Measurements from ENCODE around the gene PLEKHG5. TPM values are rescaled to one million over a fixed set of nuclear protein-coding genes. Genes with fewer than 3 reads are reported as not detected.

PLEKHG5 gene
- total and polyA plus RNA-seq, 4 donors, result 2.6 to 39.3 (median 7.3) TPM

DNA sequence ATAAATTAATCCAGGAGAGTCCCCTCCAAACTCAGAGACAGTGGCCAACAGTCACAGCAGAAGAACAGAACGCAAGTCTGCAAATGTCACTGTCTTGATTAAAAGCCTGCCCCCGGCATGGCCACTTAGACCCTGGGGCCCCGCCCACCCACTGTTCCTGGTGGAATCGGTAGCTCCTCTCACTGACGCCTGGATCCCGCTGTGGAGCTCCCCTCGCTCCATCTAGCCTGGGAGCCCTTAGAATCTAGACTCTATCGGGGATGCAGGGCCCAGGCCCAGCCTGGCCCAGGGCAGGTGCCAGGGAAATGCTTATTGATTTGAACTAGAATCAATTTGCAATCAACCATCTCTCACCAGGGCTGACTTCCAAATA, 21.4 kb upstream of the PLEKHG5 start:
- no peak for ATAC-seq (ENCODE audit: low FRiP score)
- intact Hi-C loops (cut with DNase I), result no loop called here
- H3K27me3 ChIP-seq (ENCODE audit: control insufficient read depth in 1 of 2, insufficient read depth in 2 of 2, low read length in 1 of 2), result no peaks in the 10 kb centered on the region
- no peak overlapping the region for H3K27ac ChIP-seq (ENCODE audit: low read depth in 1 of 2, low read length in 2 of 2)
- H3K4me1 ChIP-seq (ENCODE audit: control insufficient read depth in 1 of 2, insufficient read depth in 2 of 2, low read length in 2 of 2), result no peaks in the 10 kb centered on the region
- WGBS, 2 donors, result 72 to 81% methylated on average over 8 of the region's 8 CpGs
- no peak overlapping the region for H3K4me3 ChIP-seq (ENCODE audit: low read length in 2 of 2)
- no peak for DNase-seq
- no peaks in the 10 kb centered on the region for H3K36me3 ChIP-seq (ENCODE audit: control insufficient read depth in 1 of 2, insufficient read depth in 2 of 2, low read length in 1 of 2)
- H3K9me3 ChIP-seq (ENCODE audit: control insufficient read depth, low read length), result no peaks in the 10 kb centered on the region

DNA sequence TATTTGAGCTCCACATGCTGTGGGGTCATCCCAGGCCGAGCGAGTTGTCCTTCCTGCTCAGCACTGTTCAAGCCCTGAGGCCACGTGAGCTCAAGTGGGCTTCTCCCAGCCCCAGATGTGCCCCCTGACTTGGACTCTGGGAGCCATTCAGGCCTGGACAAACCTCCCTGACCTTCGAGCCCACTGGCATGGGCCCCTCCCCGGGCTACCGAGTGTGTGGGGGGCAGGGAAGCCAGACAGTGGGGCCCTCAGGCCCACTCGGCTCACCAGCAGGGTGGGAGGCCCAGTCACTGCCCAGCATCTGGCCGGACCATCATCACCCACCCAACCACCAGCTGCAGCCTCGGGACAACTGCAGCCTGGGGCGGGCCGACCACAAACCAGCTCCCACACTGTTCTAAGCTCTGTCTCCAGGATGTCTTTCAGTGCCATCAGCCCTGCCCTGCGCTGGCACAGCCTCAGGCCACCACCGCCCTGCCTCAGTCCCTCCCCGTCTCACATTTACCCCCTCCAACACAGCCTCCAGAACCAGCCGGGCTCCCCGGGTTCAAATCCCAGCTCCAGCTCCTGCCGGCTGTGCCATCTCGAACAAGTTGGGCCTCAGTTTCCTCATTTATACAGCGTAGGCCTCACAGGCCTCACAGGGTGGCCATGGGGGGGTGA, 20.9 kb upstream of the PLEKHG5 start:
- Histone ChIP-seq H3K4me3 (ENCODE audit: low read length in 2 of 2) (no peak overlapping the region), H3K9me3 (ENCODE audit: control insufficient read depth, low read length) (no peaks in the 10 kb centered on the region), H3K4me1 (ENCODE audit: control insufficient read depth in 1 of 2, insufficient read depth in 2 of 2, low read length in 2 of 2) (no peaks in the 10 kb centered on the region), H3K27ac (ENCODE audit: low read depth in 1 of 2, low read length in 2 of 2) (no peak overlapping the region), H3K36me3 (ENCODE audit: control insufficient read depth in 1 of 2, insufficient read depth in 2 of 2, low read length in 1 of 2) (no peaks in the 10 kb centered on the region), H3K27me3 (ENCODE audit: control insufficient read depth in 1 of 2, insufficient read depth in 2 of 2, low read length in 1 of 2) (no peaks in the 10 kb centered on the region)
- WGBS, 2 donors, result 94% methylated on average over 19 of the region's 19 CpGs
- DNase-seq (no peak), ATAC-seq (ENCODE audit: low FRiP score) (no peak)
- intact Hi-C loops (cut with DNase I), result no loop called here

DNA sequence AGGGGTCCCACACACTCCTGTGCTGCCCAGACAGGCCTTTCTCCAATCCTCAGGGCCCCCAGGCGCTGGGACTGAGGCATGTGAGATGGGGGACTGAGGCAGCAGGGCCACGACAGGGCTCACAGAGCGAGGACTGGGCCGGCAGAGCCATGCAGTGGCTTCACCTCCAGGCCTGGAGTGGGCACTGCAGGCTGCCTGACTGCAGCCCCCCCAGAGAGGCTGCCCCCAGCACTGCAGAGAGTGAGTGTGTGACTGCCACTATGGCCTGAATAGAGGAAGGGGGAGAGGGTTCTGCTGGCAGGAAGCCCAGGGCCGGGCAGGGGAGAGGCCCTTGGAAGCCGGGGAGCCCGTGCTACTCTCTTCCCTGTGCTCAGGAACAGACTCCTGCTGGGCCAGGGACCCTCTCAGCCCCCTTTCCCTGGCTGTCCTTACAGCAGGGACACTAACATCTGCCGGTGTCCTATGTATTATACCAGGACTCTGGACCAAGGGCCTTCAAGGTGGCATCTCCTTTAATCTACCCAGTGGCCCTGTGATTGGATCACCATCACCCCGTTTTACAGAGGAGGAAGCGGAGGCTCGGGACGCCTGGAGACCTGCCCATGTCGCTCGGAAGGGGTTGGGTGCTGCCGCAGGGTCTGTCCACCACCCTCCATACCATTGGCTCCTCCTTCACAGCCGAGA, 20.2 kb upstream of the PLEKHG5 start:
- DNase-seq (no peak), ATAC-seq (ENCODE audit: low FRiP score) (no peak)
- no peaks in the 10 kb centered on the region for H3K27me3 ChIP-seq (ENCODE audit: control insufficient read depth in 1 of 2, insufficient read depth in 2 of 2, low read length in 1 of 2)
- WGBS, 2 donors, result 90% methylated on average over 16 of the region's 16 CpGs
- H3K4me1 ChIP-seq (ENCODE audit: control insufficient read depth in 1 of 2, insufficient read depth in 2 of 2, low read length in 2 of 2), result no peaks in the 10 kb centered on the region
- H3K36me3 ChIP-seq (ENCODE audit: control insufficient read depth in 1 of 2, insufficient read depth in 2 of 2, low read length in 1 of 2), result no peaks in the 10 kb centered on the region
- H3K4me3 ChIP-seq (ENCODE audit: low read length in 2 of 2), result no peak overlapping the region
- H3K9me3 ChIP-seq (ENCODE audit: control insufficient read depth, low read length), result no peaks in the 10 kb centered on the region
- H3K27ac ChIP-seq (ENCODE audit: low read depth in 1 of 2, low read length in 2 of 2), result no peak overlapping the region
- intact Hi-C loops (cut with DNase I), result no loop called here

DNA sequence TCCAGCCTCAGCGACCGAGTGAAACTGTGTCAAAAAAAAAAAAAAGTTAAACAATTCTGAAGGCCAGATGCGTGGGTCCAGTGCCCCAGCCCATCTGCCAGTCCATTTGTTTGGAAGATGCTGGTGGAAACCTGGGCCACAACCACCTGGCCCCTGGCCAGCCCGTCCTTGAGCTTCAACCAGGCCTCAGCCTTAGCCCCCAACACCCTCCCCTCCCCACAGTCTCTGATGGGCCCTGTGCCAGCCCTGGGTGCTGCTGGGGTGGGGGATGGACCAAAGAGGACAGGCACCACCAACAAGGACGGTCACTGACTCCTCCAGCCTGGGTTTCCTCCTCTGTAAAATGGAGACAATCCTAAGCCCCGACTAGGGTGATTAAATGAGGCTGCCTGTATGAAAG, 19.6 kb upstream of the PLEKHG5 start:
- H3K36me3 ChIP-seq (ENCODE audit: control insufficient read depth in 1 of 2, insufficient read depth in 2 of 2, low read length in 1 of 2), result no peaks in the 10 kb centered on the region
- no peak overlapping the region for H3K4me3 ChIP-seq (ENCODE audit: low read length in 2 of 2)
- H3K27ac ChIP-seq (ENCODE audit: low read depth in 1 of 2, low read length in 2 of 2), result no peak overlapping the region
- H3K27me3 ChIP-seq (ENCODE audit: control insufficient read depth in 1 of 2, insufficient read depth in 2 of 2, low read length in 1 of 2), result no peaks in the 10 kb centered on the region
- 72 to 78% methylated on average over 6 of the region's 6 CpGs for WGBS, 2 donors
- intact Hi-C loops (cut with DNase I), result no loop called here
- DNase-seq, result no peak
- no peaks in the 10 kb centered on the region for H3K4me1 ChIP-seq (ENCODE audit: control insufficient read depth in 1 of 2, insufficient read depth in 2 of 2, low read length in 2 of 2)
- no peak for ATAC-seq (ENCODE audit: low FRiP score)
- no peaks in the 10 kb centered on the region for H3K9me3 ChIP-seq (ENCODE audit: control insufficient read depth, low read length)

DNA sequence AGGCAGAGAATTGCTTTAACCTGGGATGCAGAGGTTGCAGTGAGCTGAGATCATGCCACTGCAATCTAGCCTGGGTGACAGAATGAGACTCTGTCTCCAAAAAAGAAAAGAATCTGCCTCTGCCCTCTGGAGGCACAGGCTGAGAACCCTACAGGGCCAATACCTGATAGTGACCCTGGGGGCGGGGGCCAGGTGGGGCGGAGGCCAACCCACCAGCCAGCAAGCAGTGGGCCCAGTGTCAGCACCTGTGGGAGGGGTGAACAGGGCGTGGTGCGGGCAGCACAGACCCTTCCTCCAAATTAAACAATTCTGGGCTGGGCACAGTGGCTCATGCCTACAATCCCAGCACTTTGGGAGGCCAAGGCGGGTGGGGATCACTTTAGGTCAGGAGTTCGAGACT, 19.0 kb upstream of the PLEKHG5 start:
- WGBS, 2 donors, result 78 to 94% methylated on average over 6 of the region's 6 CpGs

DNA sequence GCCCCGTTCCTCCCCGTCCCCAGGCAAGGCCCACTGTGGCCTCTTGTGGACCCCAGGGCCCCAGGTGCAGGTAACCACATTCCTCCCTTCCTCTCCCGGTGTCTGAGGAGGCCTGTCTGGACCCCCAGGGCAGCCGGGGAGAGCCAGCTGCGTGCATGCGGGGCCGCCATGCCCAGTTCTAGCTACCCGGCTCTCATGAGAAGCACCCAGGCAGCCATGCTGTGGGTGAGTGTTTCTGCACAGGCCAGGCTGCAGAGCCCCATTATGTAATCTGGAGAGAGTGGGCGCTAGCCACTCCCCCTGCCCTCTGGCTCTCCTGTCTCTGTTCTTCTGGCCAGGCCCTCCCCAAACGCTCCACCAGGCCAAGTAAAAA, 18.4 kb upstream of the PLEKHG5 start:
- 71 to 81% methylated on average over 10 of the region's 10 CpGs for WGBS, 2 donors
- no peaks in the 10 kb centered on the region for H3K4me1 ChIP-seq (ENCODE audit: control insufficient read depth in 1 of 2, insufficient read depth in 2 of 2, low read length in 2 of 2)
- intact Hi-C loops (cut with DNase I), result no loop called here
- no peak overlapping the region for H3K27ac ChIP-seq (ENCODE audit: low read depth in 1 of 2, low read length in 2 of 2)
- no peak overlapping the region for H3K4me3 ChIP-seq (ENCODE audit: low read length in 2 of 2)
- no peaks in the 10 kb centered on the region for H3K27me3 ChIP-seq (ENCODE audit: control insufficient read depth in 1 of 2, insufficient read depth in 2 of 2, low read length in 1 of 2)
- no peaks in the 10 kb centered on the region for H3K9me3 ChIP-seq (ENCODE audit: control insufficient read depth, low read length)
- no peaks in the 10 kb centered on the region for H3K36me3 ChIP-seq (ENCODE audit: control insufficient read depth in 1 of 2, insufficient read depth in 2 of 2, low read length in 1 of 2)
- DNase-seq, result no peak
- ATAC-seq (ENCODE audit: low FRiP score), result no peak

More for the DNA sequence above, 19.0 kb upstream of the PLEKHG5 start:
- Histone ChIP-seq H3K4me1 (ENCODE audit: control insufficient read depth in 1 of 2, insufficient read depth in 2 of 2, low read length in 2 of 2) (no peaks in the 10 kb centered on the region), H3K27ac (ENCODE audit: low read depth in 1 of 2, low read length in 2 of 2) (no peak overlapping the region), H3K9me3 (ENCODE audit: control insufficient read depth, low read length) (no peaks in the 10 kb centered on the region), H3K27me3 (ENCODE audit: control insufficient read depth in 1 of 2, insufficient read depth in 2 of 2, low read length in 1 of 2) (no peaks in the 10 kb centered on the region), H3K36me3 (ENCODE audit: control insufficient read depth in 1 of 2, insufficient read depth in 2 of 2, low read length in 1 of 2) (no peaks in the 10 kb centered on the region), H3K4me3 (ENCODE audit: low read length in 2 of 2) (no peak overlapping the region)
- intact Hi-C loops (cut with DNase I), result no loop called here
- no peak for ATAC-seq (ENCODE audit: low FRiP score)
- DNase-seq, result no peak

DNA sequence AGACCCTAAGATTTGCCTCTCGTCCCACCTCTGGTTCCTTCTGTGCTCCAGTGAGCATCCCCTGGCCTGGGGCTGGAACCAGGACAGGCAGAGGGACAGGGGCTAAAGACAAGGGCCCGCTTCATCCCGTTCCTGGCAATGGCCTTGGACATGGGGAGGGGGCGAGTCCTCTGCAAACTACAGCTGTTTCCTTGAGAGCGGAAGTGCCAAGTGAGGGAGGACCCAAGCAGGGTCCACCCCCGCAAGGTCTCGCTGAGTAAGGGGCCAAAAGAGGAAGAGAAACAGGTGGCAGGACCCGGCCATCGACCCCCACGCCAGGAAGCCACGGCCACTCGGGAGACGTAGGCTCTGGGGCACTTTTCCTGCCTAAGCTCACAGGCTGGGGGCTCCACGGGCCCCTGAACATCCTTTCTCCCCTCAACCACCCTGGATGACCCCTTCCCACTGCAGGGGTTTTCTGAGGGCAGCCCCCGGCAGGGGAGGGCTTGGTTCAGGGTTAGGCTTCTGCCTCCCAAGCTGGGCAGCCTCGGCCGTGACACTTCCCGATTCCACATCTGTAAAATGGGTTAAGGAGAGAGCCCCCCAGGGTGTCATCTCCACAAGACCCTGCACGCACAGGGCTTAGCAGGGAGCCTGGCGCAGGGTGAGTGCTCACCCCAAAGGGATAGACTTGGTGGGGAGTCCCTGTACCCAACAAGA, 17.9 kb upstream of the PLEKHG5 start:
- H3K9me3 ChIP-seq (ENCODE audit: control insufficient read depth, low read length), result no peaks in the 10 kb centered on the region
- H3K27me3 ChIP-seq (ENCODE audit: control insufficient read depth in 1 of 2, insufficient read depth in 2 of 2, low read length in 1 of 2), result no peaks in the 10 kb centered on the region
- no peak overlapping the region for H3K27ac ChIP-seq (ENCODE audit: low read depth in 1 of 2, low read length in 2 of 2)
- ATAC-seq (ENCODE audit: low FRiP score) (peak; percentile 8), DNase-seq (no peak)
- no peak overlapping the region for H3K4me3 ChIP-seq (ENCODE audit: low read length in 2 of 2)
- H3K4me1 ChIP-seq (ENCODE audit: control insufficient read depth in 1 of 2, insufficient read depth in 2 of 2, low read length in 2 of 2), result no peaks in the 10 kb centered on the region
- WGBS, 2 donors, result 87 to 92% methylated on average over 20 of the region's 20 CpGs
- no peaks in the 10 kb centered on the region for H3K36me3 ChIP-seq (ENCODE audit: control insufficient read depth in 1 of 2, insufficient read depth in 2 of 2, low read length in 1 of 2)
- intact Hi-C loops (cut with DNase I), result no loop called here

DNA sequence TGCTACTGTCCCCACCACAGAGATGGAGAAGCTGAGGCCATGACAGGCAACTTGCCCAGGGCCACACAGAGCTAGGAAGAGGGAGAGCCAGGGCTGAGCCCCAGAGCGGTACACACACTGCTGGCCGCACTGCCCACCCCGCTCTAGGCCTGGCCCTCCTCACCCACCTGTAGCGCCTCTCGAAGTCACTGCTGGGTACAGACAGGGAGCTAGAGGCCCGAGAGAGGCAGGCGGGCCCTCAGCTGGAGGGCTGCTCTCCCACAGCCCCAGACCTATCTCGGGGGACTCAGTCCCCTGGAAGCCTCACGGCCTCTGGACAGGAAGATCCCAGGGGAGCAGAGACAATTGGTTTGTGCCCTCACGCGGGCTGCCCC, 17.3 kb upstream of the PLEKHG5 start:
- no peak overlapping the region for H3K27ac ChIP-seq (ENCODE audit: low read depth in 1 of 2, low read length in 2 of 2)
- H3K4me1 ChIP-seq (ENCODE audit: control insufficient read depth in 1 of 2, insufficient read depth in 2 of 2, low read length in 2 of 2), result no peaks in the 10 kb centered on the region
- H3K36me3 ChIP-seq (ENCODE audit: control insufficient read depth in 1 of 2, insufficient read depth in 2 of 2, low read length in 1 of 2), result no peaks in the 10 kb centered on the region

More for the DNA sequence above, 17.3 kb upstream of the PLEKHG5 start:
- no peaks in the 10 kb centered on the region for H3K27me3 ChIP-seq (ENCODE audit: control insufficient read depth in 1 of 2, insufficient read depth in 2 of 2, low read length in 1 of 2)
- no peak overlapping the region for H3K4me3 ChIP-seq (ENCODE audit: low read length in 2 of 2)
- DNase-seq (no peak), ATAC-seq (ENCODE audit: low FRiP score) (peak; percentile 4)
- no peaks in the 10 kb centered on the region for H3K9me3 ChIP-seq (ENCODE audit: control insufficient read depth, low read length)
- WGBS, 2 donors, result 93 to 98% methylated on average over 11 of the region's 11 CpGs
- intact Hi-C loops (cut with DNase I), result no loop called here
